ENCODE measurements around the gene ALOX15B.

The ALOX15B gene

GRCh38 chr17:8044819-8045810, 6.3 kb downstream of the ALOX15B start:
- TF ChIP-seq MAX (IDR thresholded peaks at IDR 0.05) (no peak), CEBPB (IDR thresholded peaks at IDR 0.05) (no peak), REST (IDR thresholded peaks at IDR 0.05; ENCODE audit: low read depth) (no peak), FOXM1 (IDR thresholded peaks at IDR 0.05; ENCODE audit: borderline replicate concordance, low read depth) (no peak), TCF12 (IDR thresholded peaks at IDR 0.05; ENCODE audit: low read depth) (no peak), USF1 (IDR thresholded peaks at IDR 0.05) (no peak), TEAD4 (IDR thresholded peaks at IDR 0.05) (no peak), ZBTB7A (IDR thresholded peaks at IDR 0.05; ENCODE audit: low read depth) (no peak), CREB1 (IDR thresholded peaks at IDR 0.05; ENCODE audit: low read depth) (no peak), EP300 (IDR thresholded peaks at IDR 0.05; ENCODE audit: borderline replicate concordance) (no peak), TAF1 (IDR thresholded peaks at IDR 0.05; ENCODE audit: low read depth) (no peak), EGR1 (IDR thresholded peaks at IDR 0.05) (no peak), NFIC (IDR thresholded peaks at IDR 0.05) (no peak), YY1 (IDR thresholded peaks at IDR 0.05; ENCODE audit: low read depth) (no peak), RAD21 (IDR thresholded peaks at IDR 0.05; ENCODE audit: low read depth) (no peak)

GRCh38 chr17:8046306-8046928, 7.6 kb downstream of the ALOX15B start:
- TF ChIP-seq RAD21 (IDR thresholded peaks at IDR 0.05; ENCODE audit: low read depth) = no peak
- TF ChIP-seq TEAD4 (IDR thresholded peaks at IDR 0.05) = no peak
- no peak for TF ChIP-seq EGR1 (IDR thresholded peaks at IDR 0.05)
- no peak for TF ChIP-seq CEBPB (IDR thresholded peaks at IDR 0.05)
- TF ChIP-seq REST (IDR thresholded peaks at IDR 0.05; ENCODE audit: low read depth) = no peak
- TF ChIP-seq USF1 (IDR thresholded peaks at IDR 0.05) = no peak
- TF ChIP-seq CREB1 (IDR thresholded peaks at IDR 0.05; ENCODE audit: low read depth) = no peak
- no peak for TF ChIP-seq YY1 (IDR thresholded peaks at IDR 0.05; ENCODE audit: low read depth)
- no peak for TF ChIP-seq NFIC (IDR thresholded peaks at IDR 0.05)

GRCh38 chr17:8046929-8047768, 8.3 kb downstream of the ALOX15B start:
- no peak for TF ChIP-seq TCF12 (IDR thresholded peaks at IDR 0.05; ENCODE audit: low read depth)
- TF ChIP-seq EGR1 (IDR thresholded peaks at IDR 0.05) = no peak
- no peak for TF ChIP-seq TAF1 (IDR thresholded peaks at IDR 0.05; ENCODE audit: low read depth)
- TF ChIP-seq FOXM1 (IDR thresholded peaks at IDR 0.05; ENCODE audit: borderline replicate concordance, low read depth) = no peak
- TF ChIP-seq CEBPB (IDR thresholded peaks at IDR 0.05) = no peak
- no peak for TF ChIP-seq USF1 (IDR thresholded peaks at IDR 0.05)
- no peak for TF ChIP-seq MAX (IDR thresholded peaks at IDR 0.05)
- TF ChIP-seq ZBTB7A (IDR thresholded peaks at IDR 0.05; ENCODE audit: low read depth) = no peak
- TF ChIP-seq RAD21 (IDR thresholded peaks at IDR 0.05; ENCODE audit: low read depth) = no peak

GRCh38 chr17:8047769-8048110, 8.9 kb downstream of the ALOX15B start:
- TF ChIP-seq FOXM1 (IDR thresholded peaks at IDR 0.05; ENCODE audit: borderline replicate concordance, low read depth) = no peak
- TF ChIP-seq CEBPB (IDR thresholded peaks at IDR 0.05) = no peak
- no peak for TF ChIP-seq NFIC (IDR thresholded peaks at IDR 0.05)
- no peak for TF ChIP-seq YY1 (IDR thresholded peaks at IDR 0.05; ENCODE audit: low read depth)
- no peak for TF ChIP-seq EGR1 (IDR thresholded peaks at IDR 0.05)
- no peak for TF ChIP-seq EP300 (IDR thresholded peaks at IDR 0.05; ENCODE audit: borderline replicate concordance)
- TF ChIP-seq CREB1 (IDR thresholded peaks at IDR 0.05; ENCODE audit: low read depth) = no peak
- no peak for TF ChIP-seq REST (IDR thresholded peaks at IDR 0.05; ENCODE audit: low read depth)
- TF ChIP-seq ZBTB7A (IDR thresholded peaks at IDR 0.05; ENCODE audit: low read depth) = no peak
- TF ChIP-seq MAX (IDR thresholded peaks at IDR 0.05) = no peak
- no peak for TF ChIP-seq RAD21 (IDR thresholded peaks at IDR 0.05; ENCODE audit: low read depth)
- no peak for TF ChIP-seq TEAD4 (IDR thresholded peaks at IDR 0.05)
- TF ChIP-seq USF1 (IDR thresholded peaks at IDR 0.05) = no peak
